HG03045 (cell line): ENCODE results near the gene ARAP1.

Source experiments
- ATAC-seq: cut with Tn5 transposase; IDR thresholded peaks from one replicate; pipeline ENCODE4 v1.9.1; 2021; ENCODE audit warnings: mild to moderate bottlenecking, moderate library complexity; ENCODE audit not compliant: unreplicated experiment

ARAP1 gene

GRCh38 chr11:72705442-72706365 is 46.5 kb downstream of the ARAP1 start:
- no peak for ATAC-seq

- ATAC-seq = no peak
Observed at GRCh38 chr11:72704783-72705265, 47.4 kb downstream of the ARAP1 start.

GRCh38 chr11:72704028-72704782 is 48.0 kb downstream of the ARAP1 start:
- ATAC-seq = no peak

GRCh38 chr11:72703267-72704008 is 48.8 kb downstream of the ARAP1 start:
- ATAC-seq = no peak

GRCh38 chr11:72702577-72703241 is 49.5 kb downstream of the ARAP1 start:
- no peak for ATAC-seq

- no peak for ATAC-seq
Observed at GRCh38 chr11:72702096-72702495, 50.1 kb downstream of the ARAP1 start.

GRCh38 chr11:72701466-72701865 is 50.7 kb downstream of the ARAP1 start:
- no peak for ATAC-seq

GRCh38 chr11:72700146-72700545 is 52.1 kb downstream of the ARAP1 start:
- no peak for ATAC-seq

- no peak for ATAC-seq
Observed at GRCh38 chr11:72697814-72698213, 54.4 kb downstream of the ARAP1 start.

GRCh38 chr11:72696866-72697700 is 55.1 kb downstream of the ARAP1 start:
- no peak for ATAC-seq

GRCh38 chr11:72695354-72695753 is 56.9 kb downstream of the ARAP1 start:
- ATAC-seq = no peak

- no peak for ATAC-seq
Observed at GRCh38 chr11:72693271-72693968, 58.8 kb downstream of the ARAP1 start.

GRCh38 chr11:72692498-72693237 is 59.5 kb downstream of the ARAP1 start:
- ATAC-seq = no peak

GRCh38 chr11:72690166-72690565 is 62.0 kb downstream of the ARAP1 start:
- no peak for ATAC-seq

- ATAC-seq = no peak
Observed at GRCh38 chr11:72688929-72689328, 63.3 kb downstream of the ARAP1 start.

- ATAC-seq = no peak
Observed at GRCh38 chr11:72688486-72688885, 63.7 kb downstream of the ARAP1 start.

GRCh38 chr11:72687326-72687725 is 64.9 kb downstream of the ARAP1 start:
- no peak for ATAC-seq

- ATAC-seq = no peak
Observed at GRCh38 chr11:72686639-72687220, 65.5 kb downstream of the ARAP1 start.
